AG04449 (cell line): ENCODE results near the gene MIER2.

Source experiments
- CTCF ChIA-PET: fragments of 350-600 bp; formaldehyde crosslinking; extraction: SDS; loops from one replicate; lab custom pipeline; 2021; ENCODE audit warnings: antibody characterized with exemption; lab: Yijun Ruan, JAX
- POLR2A ChIA-PET: fragments of 400-600, 350-600 bp; formaldehyde crosslinking; extraction: SDS; loops from one replicate; lab custom pipeline; 2020; ENCODE audit warnings: antibody characterized with exemption, inconsistent platforms; lab: Yijun Ruan, JAX
- DNase-seq: peaks from one replicate; pipeline ENCODE4 v3.0.0-alpha.2; 2010; ENCODE audit warnings: low read depth, low spot score
- H3K4me3 ChIP-seq: 2 replicates; pipeline ENCODE4 v1.5.1; 2011; ENCODE audit warnings: low read depth, mild to moderate bottlenecking, control low read depth, low read length
- CTCF ChIP-seq: IDR thresholded peaks from one replicate; pipeline ENCODE4 v1.5.1; 2011; ENCODE audit warnings: mild to moderate bottlenecking, moderate library complexity, low read length, control low read depth, inconsistent platforms; ENCODE audit not compliant: insufficient read depth; ENCODE audit errors: missing control alignments

MIER2 gene

GRCh38 chr19:318509-318774 is 26.2 kb downstream of the MIER2 start:
- ChIA-PET CTCF (no interaction called here), POLR2A (no interaction called here)
- no peak overlapping the region for H3K4me3 ChIP-seq
- DNase-seq: no peak
- no peak for TF ChIP-seq CTCF

- CTCF ChIA-PET: interaction anchor here (1.6 to 4.0 kb wide), 2 partner anchors 22 to 193 kb away, joined by 4 to 16 read pairs; no protein-coding TSS in a partner anchor
- H3K4me3 ChIP-seq: no peak overlapping the region
- no peak for DNase-seq
- POLR2A ChIA-PET: no interaction called here
- TF ChIP-seq CTCF: no peak
Observed at GRCh38 chr19:317710-318508, 26.7 kb downstream of the MIER2 start.

- no peak for TF ChIP-seq CTCF
Observed at GRCh38 chr19:315811-316210, 28.8 kb downstream of the MIER2 start.

GRCh38 chr19:313988-314815 is 30.4 kb downstream of the MIER2 start:
- CTCF ChIA-PET: interaction anchor here (4.0 kb wide), 1 partner anchor 19 kb away, joined by 16 read pairs; no protein-coding TSS in a partner anchor
- no peak for TF ChIP-seq CTCF
- no peak for DNase-seq
- POLR2A ChIA-PET: no interaction called here
- no peak overlapping the region for H3K4me3 ChIP-seq

More at GRCh38 chr19:315811-316210, 28.8 kb downstream of the MIER2 start:
- ChIA-PET POLR2A (no interaction called here), CTCF (interaction anchor here (4.0 kb wide), 1 partner anchor 20 kb away, joined by 16 read pairs; no protein-coding TSS in a partner anchor)
- no peak overlapping the region for H3K4me3 ChIP-seq
- DNase-seq: no peak

DNA sequence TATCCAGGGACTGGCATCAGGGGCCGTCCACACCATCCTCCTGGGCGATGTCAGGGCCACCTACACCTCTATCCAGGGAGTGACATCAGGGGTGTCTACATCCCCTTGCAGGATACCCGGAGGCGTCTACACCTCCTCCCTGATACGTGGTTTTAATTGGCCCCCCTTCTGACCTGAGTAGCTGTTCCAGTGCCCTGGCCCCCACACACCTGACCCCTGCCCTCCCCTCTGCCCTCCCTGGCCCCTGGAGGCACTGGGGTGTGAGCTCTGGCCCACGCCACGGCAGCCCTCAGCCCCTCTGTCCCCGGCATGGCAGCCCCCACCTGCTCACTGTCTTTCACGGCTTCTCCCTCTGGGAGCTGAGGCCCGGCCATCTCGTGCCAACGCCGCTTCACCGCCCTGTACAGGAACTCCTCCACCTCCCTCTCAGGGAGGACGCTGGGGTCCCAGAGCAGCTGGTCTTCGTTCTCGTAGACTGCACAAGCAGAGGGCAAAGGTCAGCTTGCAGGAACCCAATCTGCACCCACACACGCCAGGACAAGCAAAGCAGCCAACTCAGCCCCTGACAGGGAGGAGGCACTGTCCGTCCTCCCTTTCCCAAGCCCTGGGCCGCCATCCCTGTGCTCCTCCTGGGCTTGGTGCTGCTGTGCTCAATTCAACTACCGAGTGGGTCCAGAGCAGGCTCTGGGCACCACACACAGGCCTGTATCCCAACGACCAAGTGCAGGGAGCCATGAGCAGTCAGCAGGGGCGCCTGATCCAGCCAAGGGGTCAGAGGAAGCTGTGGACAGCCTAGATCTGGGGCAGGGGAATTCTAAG is 31.2 kb downstream of the MIER2 start:
- POLR2A ChIA-PET: no interaction called here
- H3K4me3 ChIP-seq: no peak overlapping the region
- CTCF ChIA-PET: interaction anchor here (1.0 to 4.0 kb wide), 2 partner anchors 18 kb away, joined by 4 to 16 read pairs; no protein-coding TSS in a partner anchor
- no peak for DNase-seq
- no peak for TF ChIP-seq CTCF
